NCI-H82 treated with DMSO at 0.1 percent for 48 hours (cell line): ENCODE results near the gene IGSF22.

Experiments used
- DNase-seq: peaks from one replicate; lab custom pipeline; 2025; ENCODE audit not compliant: unreplicated experiment; lab: John Stamatoyannopoulos, UW

Gene IGSF22

GRCh38 chr11:18726040-18726439, at the start of gene IGSF22:
Gene IGSF22, minus strand, starts transcription at chr11:18726188. Its CDS starts 1,952 bp downstream, at chr11:18724236.
- no peak for DNase-seq

GRCh38 chr11:18774801-18775200, 48.8 kb upstream of the IGSF22 start:
- no peak for DNase-seq

- DNase-seq, result no peak
Observed at GRCh38 chr11:18773681-18774080, 47.7 kb upstream of the IGSF22 start.

- DNase-seq, result no peak
Observed at GRCh38 chr11:18773104-18773503, 47.1 kb upstream of the IGSF22 start.

GRCh38 chr11:18772211-18772610, 46.2 kb upstream of the IGSF22 start:
- DNase-seq, result no peak

- no peak for DNase-seq
Observed at GRCh38 chr11:18771266-18772035, 45.5 kb upstream of the IGSF22 start.

- DNase-seq, result no peak
Observed at GRCh38 chr11:18770479-18771125, 44.6 kb upstream of the IGSF22 start.

- no peak for DNase-seq
Observed at GRCh38 chr11:18769802-18770456, 43.9 kb upstream of the IGSF22 start.

GRCh38 chr11:18768978-18769377, 43.0 kb upstream of the IGSF22 start:
- no peak for DNase-seq

- DNase-seq, result no peak
Observed at GRCh38 chr11:18768472-18768901, 42.5 kb upstream of the IGSF22 start.

GRCh38 chr11:18766015-18766414, 40.0 kb upstream of the IGSF22 start:
- no peak for DNase-seq

- DNase-seq, result no peak
Observed at GRCh38 chr11:18765554-18765953, 39.6 kb upstream of the IGSF22 start.

- no peak for DNase-seq
Observed at GRCh38 chr11:18761741-18762140, 35.8 kb upstream of the IGSF22 start.

GRCh38 chr11:18761144-18761543, 35.2 kb upstream of the IGSF22 start:
- no peak for DNase-seq

- DNase-seq, result no peak
Observed at GRCh38 chr11:18757811-18758210, 31.8 kb upstream of the IGSF22 start.

- no peak for DNase-seq
Observed at GRCh38 chr11:18756889-18757288, 30.9 kb upstream of the IGSF22 start.

GRCh38 chr11:18754308-18754707, 28.3 kb upstream of the IGSF22 start:
- no peak for DNase-seq

- no peak for DNase-seq
Observed at GRCh38 chr11:18752502-18752901, 26.5 kb upstream of the IGSF22 start.

GRCh38 chr11:18750944-18751343, 25.0 kb upstream of the IGSF22 start:
- no peak for DNase-seq

- no peak for DNase-seq
Observed at GRCh38 chr11:18749681-18750319, 23.8 kb upstream of the IGSF22 start.

GRCh38 chr11:18748766-18749365, 22.9 kb upstream of the IGSF22 start:
- DNase-seq, result no peak
